IPS DF 6.9 (cell line): ENCODE results near the gene MAP1S.

Experiments used
- DNase-seq: peaks from one replicate; pipeline ENCODE4 v3.0.0-alpha.2; 2013; ENCODE audit warnings: low read depth, low spot score
- H3K27ac ChIP-seq: one replicate; pipeline ENCODE4 v1.5.1; 2013; ENCODE audit warnings: low read length, control low read depth
- H3K27me3 ChIP-seq: 2 replicates; pipeline ENCODE4 v1.6.1; 2013; ENCODE audit warnings: mild to moderate bottlenecking, low read length; ENCODE audit not compliant: control insufficient read depth, insufficient read depth
- H3K36me3 ChIP-seq: 2 replicates; pipeline ENCODE4 v1.6.1; 2013; ENCODE audit warnings: low read length; ENCODE audit not compliant: control insufficient read depth, insufficient read depth
- H3K4me1 ChIP-seq: 2 replicates; pipeline ENCODE4 v1.6.1; 2013; ENCODE audit warnings: low read length; ENCODE audit not compliant: control insufficient read depth, insufficient read depth
- H3K4me3 ChIP-seq: 2 replicates; pipeline ENCODE4 v1.5.1; 2013; ENCODE audit warnings: mild to moderate bottlenecking, low read length
- H3K9me3 ChIP-seq: 2 replicates; pipeline ENCODE4 v1.6.1; 2013; ENCODE audit warnings: low read length, inconsistent platforms; ENCODE audit not compliant: control insufficient read depth, insufficient read depth
- WGBS: extraction: QIAGEN DNeasy Blood & Tissue Kit; methylation state at CpG from one replicate; pipeline ENCODE4 v1.1.7; 2013; ENCODE audit warnings: mixed read lengths, missing lambda C conversion rate; ENCODE audit not compliant: insufficient read length, insufficient coverage; 5-methylcytosine and 5-hydroxymethylcytosine counted together

Gene MAP1S

GRCh38 chr19:17683078-17683477, 36.2 kb upstream of the MAP1S start:
- Histone ChIP-seq H3K27me3 (no peaks in the 10 kb centered on the region), H3K36me3 (no peaks in the 10 kb centered on the region), H3K4me1 (peaks cover 7% of the 10 kb centered on the region), H3K4me3 (no peak overlapping the region), H3K27ac (no peak overlapping the region), H3K9me3 (no peaks in the 10 kb centered on the region)
- WGBS: no CpG with 5 or more reads among the region's 4 CpGs
- DNase-seq: no peak

GRCh38 chr19:17684256-17684655, 35.0 kb upstream of the MAP1S start:
- H3K4me1 ChIP-seq: peaks cover 8% of the 10 kb centered on the region
- no peaks in the 10 kb centered on the region for H3K36me3 ChIP-seq
- no peaks in the 10 kb centered on the region for H3K27me3 ChIP-seq
- WGBS: no CpG with 5 or more reads among the region's 4 CpGs
- H3K9me3 ChIP-seq: no peaks in the 10 kb centered on the region
- H3K27ac ChIP-seq: no peak overlapping the region
- H3K4me3 ChIP-seq: no peak overlapping the region
- no peak for DNase-seq

GRCh38 chr19:17685451-17686022, 33.7 kb upstream of the MAP1S start:
- H3K36me3 ChIP-seq: no peaks in the 10 kb centered on the region
- no peaks in the 10 kb centered on the region for H3K9me3 ChIP-seq
- no peak overlapping the region; the same call in 1 of the 2 replicates for H3K4me3 ChIP-seq
- WGBS: no CpG with 5 or more reads among the region's 15 CpGs
- no peaks in the 10 kb centered on the region for H3K27me3 ChIP-seq
- peaks cover 6% of the 10 kb centered on the region for H3K4me1 ChIP-seq
- H3K27ac ChIP-seq: no peak overlapping the region
- no peak for DNase-seq

- Histone ChIP-seq H3K36me3 (no peaks in the 10 kb centered on the region), H3K9me3 (no peaks in the 10 kb centered on the region), H3K4me1 (peaks cover 6% of the 10 kb centered on the region), H3K27ac (no peak overlapping the region), H3K27me3 (no peaks in the 10 kb centered on the region), H3K4me3 (peak overlapping the region; percentile 93; the same call in 1 of the 2 replicates)
- no peak for DNase-seq
- WGBS: no CpG with 5 or more reads among the region's 12 CpGs
These were observed 33.2 kb upstream of the MAP1S start for GRCh38 chr19:17686023-17686521.

DNA sequence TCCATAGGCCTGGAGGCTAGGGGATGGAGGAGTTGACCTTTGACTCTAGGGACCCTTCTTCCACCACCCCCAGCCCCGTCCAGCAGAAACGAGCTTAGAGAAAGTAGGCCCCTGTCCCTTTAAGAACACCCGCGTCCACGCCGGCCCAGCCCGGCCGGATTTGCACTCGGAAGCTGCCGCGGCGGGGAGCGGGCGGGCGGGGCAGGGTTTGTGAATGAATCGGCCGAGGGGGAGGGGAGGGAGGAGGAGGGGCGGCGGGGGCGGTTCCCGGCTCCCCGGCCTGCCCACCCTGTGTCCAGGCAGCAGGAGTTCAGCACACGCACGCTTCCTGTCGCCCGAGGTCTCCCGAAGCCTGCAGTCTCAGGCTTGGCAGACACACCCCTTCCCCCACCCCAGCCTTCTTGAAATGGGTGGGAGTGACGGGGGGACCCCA, 32.7 kb upstream of the MAP1S start:
- no CpG with 5 or more reads among the region's 28 CpGs for WGBS
- no peaks in the 10 kb centered on the region for H3K27me3 ChIP-seq
- no peak for DNase-seq
- no peaks in the 10 kb centered on the region for H3K9me3 ChIP-seq
- peak overlapping the region; percentile 90 for H3K27ac ChIP-seq
- peaks cover 6% of the 10 kb centered on the region for H3K4me1 ChIP-seq
- no peaks in the 10 kb centered on the region for H3K36me3 ChIP-seq
- H3K4me3 ChIP-seq: peak overlapping the region; percentile 93; the same call in 1 of the 2 replicates

DNA sequence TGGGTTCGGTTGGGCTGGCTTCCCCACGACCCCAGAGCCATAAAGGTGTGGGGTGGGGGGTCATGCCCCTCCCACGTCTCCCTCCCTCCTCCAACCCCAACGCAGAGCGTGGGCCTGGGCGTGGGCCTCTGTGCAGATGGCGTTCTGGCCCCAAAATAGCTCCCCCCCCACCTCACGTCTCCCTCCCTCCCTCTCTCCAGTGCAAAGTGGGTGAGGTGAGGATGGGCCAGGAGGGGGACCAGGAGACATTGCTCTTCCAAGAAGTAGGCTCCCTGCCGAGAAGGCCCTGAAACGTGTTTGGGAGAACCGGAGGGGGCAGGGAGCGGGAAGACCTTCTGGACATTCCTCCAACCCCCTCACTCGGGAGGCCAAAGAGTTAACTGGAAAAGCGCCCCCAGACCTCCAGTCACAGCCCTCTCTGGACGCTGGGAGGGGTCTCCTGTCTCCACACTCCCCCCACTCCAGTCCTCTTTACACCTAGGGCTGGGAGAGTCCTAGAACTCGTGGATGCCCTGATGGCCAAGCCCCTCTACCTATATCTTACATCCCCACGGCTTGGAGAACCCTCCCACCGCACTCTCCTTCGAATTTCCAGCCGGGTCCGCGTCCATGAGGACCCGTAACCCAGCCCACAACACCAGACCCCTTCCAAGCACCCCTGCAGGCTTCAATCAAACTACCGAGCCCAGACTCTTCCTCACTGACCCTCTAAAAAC, 32.0 kb upstream of the MAP1S start:
- peak overlapping the region; percentile 90 for H3K27ac ChIP-seq
- no peaks in the 10 kb centered on the region for H3K36me3 ChIP-seq
- H3K27me3 ChIP-seq: no peaks in the 10 kb centered on the region
- no CpG with 5 or more reads among the region's 24 CpGs for WGBS
- H3K4me3 ChIP-seq: peak overlapping the region; percentile 93
- H3K9me3 ChIP-seq: no peaks in the 10 kb centered on the region
- no peak for DNase-seq
- H3K4me1 ChIP-seq: peaks cover 6% of the 10 kb centered on the region

DNA sequence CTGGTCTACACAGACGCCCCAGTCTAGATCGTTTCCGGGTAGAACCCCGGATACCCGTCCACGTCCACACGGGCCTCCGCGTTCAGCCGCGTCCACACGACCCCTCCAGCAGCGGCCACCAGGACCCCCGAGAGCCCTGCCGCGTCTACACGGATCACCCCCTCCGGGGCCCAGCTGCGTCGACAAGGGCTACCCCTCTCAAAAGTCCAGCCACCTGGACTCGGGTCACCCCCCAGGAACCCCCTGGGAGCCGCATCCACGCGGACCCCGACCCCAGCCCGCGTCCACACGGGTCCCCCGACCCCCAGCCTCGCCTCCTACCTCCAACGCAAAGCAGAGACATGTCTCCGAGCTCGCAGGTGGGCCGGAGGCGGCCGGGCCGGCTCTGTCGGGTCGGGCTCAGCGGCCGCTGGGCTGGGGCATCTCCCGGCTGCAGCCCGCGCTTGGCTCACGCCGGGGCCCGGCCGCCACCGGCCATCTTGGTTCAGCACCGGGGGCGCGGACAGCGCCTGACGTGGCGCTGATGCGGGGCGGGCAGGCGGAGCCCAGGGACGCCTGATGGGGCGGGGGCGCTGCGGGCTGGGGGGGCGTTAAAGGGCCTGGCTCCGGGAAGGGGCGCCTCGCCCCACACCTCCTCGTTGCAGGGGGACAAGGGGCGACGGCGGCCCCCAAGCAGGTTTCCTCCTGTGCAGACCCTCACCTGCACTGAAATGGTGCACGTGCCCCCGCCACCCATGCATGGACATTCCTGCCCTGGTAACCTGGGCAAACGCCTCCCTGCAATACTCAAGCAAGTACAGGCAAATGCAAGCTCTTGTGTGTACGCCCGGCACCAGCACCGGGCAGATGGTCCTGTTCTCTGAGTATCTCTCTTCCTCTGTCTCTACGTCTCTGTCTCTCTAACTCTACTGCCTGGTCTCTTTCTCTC, 31.2 kb upstream of the MAP1S start, which contains the start of gene UNC13A:
TSS of gene UNC13A (minus strand) at position 498 of the 928 bp plus-strand sequence. CDS start at position 343, 155 bp downstream.
- DNase-seq: no peak

DNA sequence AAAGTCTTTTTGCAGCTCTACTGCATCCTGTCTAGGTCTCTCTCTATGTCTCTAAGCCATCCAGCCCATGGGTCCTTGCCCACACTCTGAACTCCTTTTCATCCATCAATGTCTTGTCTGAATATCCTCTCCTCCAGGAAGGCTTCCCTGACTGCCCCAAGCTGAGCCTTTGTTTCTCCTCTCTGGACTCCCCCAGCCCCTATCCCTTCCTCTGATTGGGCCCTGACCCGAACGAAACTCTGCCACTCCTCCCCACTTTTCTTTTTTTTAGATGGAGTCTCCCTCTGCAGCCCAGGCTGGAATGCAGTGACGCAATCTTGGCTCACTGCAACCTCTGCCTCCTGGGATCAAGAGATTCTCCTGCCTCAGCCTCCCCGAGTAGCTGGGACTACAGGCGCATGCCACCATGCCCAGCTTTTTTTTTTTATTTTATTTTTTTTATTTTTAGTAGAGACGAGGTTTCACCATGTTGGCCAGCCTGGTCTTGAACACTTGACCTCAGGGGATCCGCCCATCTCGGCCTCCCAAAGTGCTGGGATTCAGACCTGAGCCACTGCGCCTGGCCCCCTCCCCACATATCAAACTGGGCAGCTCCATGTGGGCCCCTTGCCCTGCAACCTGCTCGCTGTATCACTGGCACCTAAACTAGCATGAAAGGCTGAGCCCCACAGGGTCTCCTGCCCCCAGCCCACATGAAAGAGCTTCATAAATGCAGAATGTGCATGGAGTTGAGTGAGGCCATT, 30.3 kb upstream of the MAP1S start:
- DNase-seq: no peak
- Histone ChIP-seq H3K27me3 (no peaks in the 10 kb centered on the region), H3K4me3 (no peak overlapping the region), H3K36me3 (no peaks in the 10 kb centered on the region), H3K9me3 (no peaks in the 10 kb centered on the region), H3K4me1 (peaks cover 6% of the 10 kb centered on the region), H3K27ac (no peak overlapping the region)
- no CpG with 5 or more reads among the region's 10 CpGs for WGBS

More for the DNA sequence above, 31.2 kb upstream of the MAP1S start, which contains the start of gene UNC13A:
- no CpG with 5 or more reads among the region's 77 CpGs for WGBS
- Histone ChIP-seq H3K9me3 (no peaks in the 10 kb centered on the region), H3K4me3 (peak within 1 kb of the TSS; percentile 93), H3K4me1 (peaks cover 6% of the 10 kb centered on the region), H3K27ac (peak within 1 kb of the TSS; percentile 90), H3K27me3 (no peaks in the 10 kb centered on the region), H3K36me3 (no peaks in the 10 kb centered on the region)

DNA sequence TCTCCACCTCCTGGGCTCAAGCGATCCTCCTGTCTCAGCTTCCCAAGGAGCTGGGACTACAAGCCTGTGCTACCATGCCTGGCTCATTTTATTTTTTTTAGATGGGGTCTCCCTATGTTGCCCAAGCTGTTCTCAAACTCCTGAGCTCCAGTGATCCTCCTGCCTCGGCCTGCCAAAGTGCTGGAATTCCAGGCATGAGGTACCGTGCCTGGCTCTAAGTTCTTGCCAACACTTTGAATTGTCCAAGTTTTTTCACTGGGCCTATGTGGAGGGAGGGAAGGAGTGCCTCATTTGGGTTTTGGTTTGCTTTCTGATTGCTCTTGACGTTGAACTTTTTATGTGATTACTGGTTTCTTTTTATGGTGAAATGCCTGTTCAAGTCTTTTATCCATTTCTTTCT, 26.7 kb upstream of the MAP1S start:
- Histone ChIP-seq H3K36me3 (no peaks in the 10 kb centered on the region), H3K27ac (no peak overlapping the region), H3K4me3 (no peak overlapping the region), H3K9me3 (no peaks in the 10 kb centered on the region), H3K4me1 (peaks cover 2% of the 10 kb centered on the region; the same call in 1 of the 2 replicates), H3K27me3 (no peaks in the 10 kb centered on the region)
- WGBS: no CpG with 5 or more reads among the region's 4 CpGs
- no peak for DNase-seq
